Measurements from ENCODE around the gene LYRM2. TPM values are rescaled to one million over a fixed set of nuclear protein-coding genes. Genes with fewer than 3 reads are reported as not detected.
A peak's percentile ranks its signal among the peaks of the same experiment; 100 is the strongest.

LYRM2 gene
- total RNA-seq, 1 donor = 8.1 TPM

- no peak for DNase-seq (ENCODE audit: low read depth in 2 of 3, low spot score in 2 of 3)
Measured at GRCh38 chr6:89563866-89564265, 74.7 kb downstream of the LYRM2 start.

DNA sequence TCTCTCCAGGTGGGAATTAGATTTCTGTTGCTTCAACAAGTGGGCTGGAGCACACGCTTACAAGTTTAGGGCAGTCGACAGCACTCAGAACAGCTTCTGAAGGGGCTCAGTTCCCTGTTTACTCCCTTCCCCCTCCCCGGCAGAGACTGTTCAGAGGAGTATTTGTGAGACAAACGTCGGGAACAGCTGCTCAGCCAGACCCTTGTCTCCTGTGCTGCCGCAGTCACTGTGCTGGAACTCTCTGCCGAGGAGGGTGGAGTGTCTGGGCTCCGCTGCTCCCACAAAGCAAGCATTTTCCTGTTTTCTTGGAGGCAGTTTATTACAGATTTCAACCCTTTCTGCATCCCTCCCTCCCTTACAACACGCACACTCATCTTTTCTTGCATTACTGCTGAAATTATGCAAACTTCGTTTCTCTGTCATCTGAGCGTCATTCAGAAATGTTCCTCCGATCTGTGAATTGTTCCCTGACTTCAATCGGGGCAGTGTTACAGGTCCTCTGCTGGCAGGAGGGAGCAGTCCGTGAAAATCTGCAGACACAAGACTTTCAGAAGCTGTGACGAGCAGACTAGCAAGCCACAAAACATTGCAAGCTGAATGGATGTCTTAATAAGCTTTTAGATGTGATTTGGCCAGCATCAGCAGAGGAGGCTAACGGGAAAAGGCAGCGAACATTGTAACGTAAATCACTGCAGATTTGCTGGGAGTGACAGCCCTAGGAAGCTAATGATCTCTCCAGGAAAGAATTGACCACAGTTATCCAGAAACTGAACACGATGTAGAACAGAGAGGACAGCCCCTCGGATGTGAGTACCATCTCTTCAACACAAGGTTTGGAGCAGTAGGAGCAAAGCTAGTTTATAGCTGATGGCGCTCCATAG, 76.2 kb downstream of the LYRM2 start:
- no peak for DNase-seq (ENCODE audit: low read depth in 2 of 3, low spot score in 2 of 3)

DNA sequence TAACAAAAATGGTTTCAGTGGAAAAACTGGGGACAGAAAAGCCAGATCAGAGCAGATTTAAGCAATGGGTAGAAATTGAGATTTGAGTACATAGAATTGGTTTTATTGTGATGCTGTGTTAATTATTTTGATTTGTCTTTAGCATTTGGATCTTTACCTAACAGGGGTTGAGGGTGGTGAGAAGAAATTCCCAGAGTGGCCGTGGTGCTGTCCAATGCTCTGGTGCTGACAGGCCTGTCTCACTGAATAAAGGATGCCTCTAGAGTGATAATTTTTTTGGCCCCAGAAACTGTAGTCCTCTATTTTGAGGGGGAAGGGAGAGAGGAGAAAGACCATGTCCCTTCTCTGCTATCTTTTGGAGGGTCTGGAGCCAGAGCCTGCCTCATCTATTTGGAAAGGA, 79.1 kb downstream of the LYRM2 start:
- DNase-seq (ENCODE audit: low read depth in 2 of 3, low spot score in 2 of 3) = no peak

GRCh38 chr6:89555806-89556205, 82.7 kb downstream of the LYRM2 start:
- DNase-seq (ENCODE audit: low read depth in 2 of 3, low spot score in 2 of 3) = no peak

DNA sequence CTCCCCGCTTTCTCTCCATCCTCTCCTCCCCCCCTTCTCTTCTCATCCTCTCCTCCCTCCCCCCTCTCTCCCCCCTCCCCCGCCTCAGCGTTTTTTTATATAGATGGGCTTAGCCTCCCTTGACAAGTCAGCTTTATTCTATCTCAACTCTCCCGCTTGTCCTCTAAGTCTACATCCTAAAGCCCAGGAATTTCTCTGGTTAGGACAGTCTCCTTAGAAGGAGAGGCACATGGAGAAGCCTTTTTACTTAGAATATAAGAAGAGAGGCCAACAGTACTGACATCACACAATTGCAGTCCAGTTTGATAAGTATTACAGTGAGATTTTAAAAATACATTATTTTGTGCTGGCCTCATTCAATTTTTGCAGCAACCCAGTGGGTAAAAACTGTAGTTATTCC, 83.5 kb downstream of the LYRM2 start:
- DNase-seq (ENCODE audit: low read depth in 2 of 3, low spot score in 2 of 3) = no peak

GRCh38 chr6:89554106-89554505, 84.4 kb downstream of the LYRM2 start:
- DNase-seq (ENCODE audit: low read depth in 2 of 3, low spot score in 2 of 3) = no peak

- DNase-seq (ENCODE audit: low read depth in 2 of 3, low spot score in 2 of 3) = no peak
Measured at GRCh38 chr6:89553431-89553830, 85.1 kb downstream of the LYRM2 start.

DNA sequence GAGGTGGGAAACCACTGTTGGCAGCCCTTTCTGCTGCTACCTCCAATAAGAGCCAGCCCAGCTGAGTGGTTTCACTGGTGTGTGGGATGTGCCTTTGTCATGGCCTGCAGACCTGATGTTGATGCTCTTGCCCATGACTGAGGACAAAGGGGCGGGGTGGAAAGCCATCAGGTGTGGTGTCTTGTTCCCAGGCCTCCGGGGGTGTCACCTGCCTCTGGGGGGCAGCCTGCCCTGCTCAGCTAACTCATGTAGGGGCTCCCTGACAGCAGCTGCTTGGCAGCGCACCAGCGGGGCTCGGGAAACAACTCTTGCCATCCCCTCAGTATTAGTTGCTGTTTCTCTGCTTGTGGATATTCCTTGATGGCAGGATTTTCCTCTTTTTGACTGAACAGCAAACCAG, 91.3 kb downstream of the LYRM2 start:
- DNase-seq (ENCODE audit: low read depth in 2 of 3, low spot score in 2 of 3) = no peak

DNA sequence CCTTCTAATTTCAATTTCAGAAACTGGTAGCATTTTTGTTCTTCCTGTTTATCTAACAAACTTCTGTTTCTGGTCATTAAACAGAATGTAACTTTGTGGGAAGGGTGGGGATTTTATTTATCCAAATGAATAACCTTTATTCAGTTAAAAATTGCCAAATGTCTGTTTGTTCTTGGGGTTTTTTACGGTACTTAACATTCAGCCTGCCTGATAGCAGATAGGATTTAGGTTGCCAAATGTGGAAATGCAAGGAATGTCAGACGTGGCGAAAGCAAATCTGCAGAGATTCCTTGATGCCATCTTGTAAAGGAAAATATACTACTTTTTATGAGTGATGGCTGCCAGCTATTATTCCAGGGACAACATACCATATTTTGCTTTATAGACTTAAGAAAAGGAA, 95.7 kb downstream of the LYRM2 start:
- no peak for DNase-seq (ENCODE audit: low read depth in 2 of 3, low spot score in 2 of 3)

- DNase-seq (ENCODE audit: low read depth in 2 of 3, low spot score in 2 of 3) = no peak
Measured at GRCh38 chr6:89542081-89542857, 96.3 kb downstream of the LYRM2 start.

DNA sequence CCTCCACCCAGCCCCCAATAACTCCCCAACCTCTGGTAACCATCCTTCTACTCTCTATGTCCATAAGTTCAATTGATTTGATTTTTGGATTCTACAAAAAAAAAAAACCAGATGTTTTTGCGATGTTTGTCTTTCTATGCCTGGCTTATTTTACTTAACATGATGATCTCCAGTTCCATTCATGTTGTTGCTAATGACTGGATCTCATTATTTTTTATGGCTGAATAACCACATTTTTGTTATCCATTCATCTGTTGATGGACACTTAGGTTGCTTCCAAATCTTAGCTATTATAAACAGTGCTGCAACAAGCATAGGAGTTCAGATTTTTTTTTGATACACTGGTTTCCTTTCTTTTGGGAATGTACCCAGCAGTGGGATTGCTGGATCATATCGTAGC, 98.8 kb downstream of the LYRM2 start:
- DNase-seq (ENCODE audit: low read depth in 2 of 3, low spot score in 2 of 3) = no peak

DNA sequence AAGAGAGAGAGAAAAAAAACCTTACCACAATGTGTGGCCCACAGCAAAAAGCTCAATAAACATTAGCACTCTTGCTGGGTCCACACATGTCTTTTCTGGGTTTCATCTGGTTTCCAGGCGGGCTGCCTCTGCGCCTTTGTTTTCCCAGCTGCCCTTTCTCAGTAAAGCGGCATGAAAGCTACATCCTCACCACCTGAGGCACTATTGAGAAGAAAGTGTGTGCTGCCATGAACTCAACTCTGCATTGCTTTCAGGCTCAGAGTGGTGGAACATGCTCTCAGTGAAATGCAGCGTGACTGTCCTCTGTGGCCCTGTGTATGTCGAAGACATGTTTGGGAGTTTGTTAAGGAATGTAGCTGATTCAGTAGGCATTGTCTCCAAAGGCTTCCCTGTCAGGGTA, 102.3 kb downstream of the LYRM2 start:
- no peak for DNase-seq (ENCODE audit: low read depth in 2 of 3, low spot score in 2 of 3)

DNA sequence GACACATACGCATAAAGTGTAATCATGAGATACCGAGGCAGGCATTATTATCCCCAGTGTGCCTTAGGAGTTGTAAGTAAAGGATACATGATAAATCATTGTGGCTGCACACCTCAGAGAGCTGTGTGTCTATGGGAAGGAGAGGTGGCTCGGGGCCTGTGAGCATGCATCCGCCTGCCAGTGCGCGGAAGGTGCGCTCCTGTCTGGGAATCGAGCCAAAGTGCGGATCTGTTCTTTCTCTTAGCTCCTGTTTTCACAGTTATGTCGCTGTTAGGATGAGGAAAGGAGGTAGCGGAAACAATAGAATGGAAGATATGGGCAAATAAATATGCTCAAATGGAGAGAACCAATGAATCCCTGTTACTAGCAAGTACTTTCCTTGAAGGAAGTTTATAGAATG, 107.6 kb downstream of the LYRM2 start:
- DNase-seq (ENCODE audit: low read depth in 2 of 3, low spot score in 2 of 3) = no peak

- no peak for DNase-seq (ENCODE audit: low read depth in 2 of 3, low spot score in 2 of 3)
Measured at GRCh38 chr6:89528866-89529265, 109.7 kb downstream of the LYRM2 start.

DNA sequence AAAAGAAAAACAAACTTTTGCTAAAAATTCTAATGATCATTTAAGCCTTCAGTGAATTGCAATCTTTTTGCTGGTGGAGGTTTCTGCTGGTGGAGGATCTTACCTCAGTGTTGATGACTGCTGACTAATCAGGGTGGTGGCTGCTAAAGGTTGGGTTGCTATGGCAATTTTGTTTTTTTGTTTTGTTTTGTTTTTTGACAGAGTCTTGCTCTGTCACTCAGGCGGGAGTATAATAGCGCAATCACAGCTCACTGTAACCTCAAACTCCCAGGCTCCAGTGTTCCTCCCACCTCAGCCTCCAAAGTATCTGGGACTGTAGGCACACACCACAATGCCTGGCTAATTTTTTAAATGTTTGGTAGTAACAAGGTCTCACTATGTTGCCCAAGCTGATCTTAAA, 110.9 kb downstream of the LYRM2 start:
- peak in 2 of 3 donors; percentile 14 to 27 for DNase-seq (ENCODE audit: low read depth in 2 of 3, low spot score in 2 of 3)

GRCh38 chr6:89526563-89526869, 112.0 kb downstream of the LYRM2 start:
- no peak for DNase-seq (ENCODE audit: low read depth in 2 of 3, low spot score in 2 of 3)

DNA sequence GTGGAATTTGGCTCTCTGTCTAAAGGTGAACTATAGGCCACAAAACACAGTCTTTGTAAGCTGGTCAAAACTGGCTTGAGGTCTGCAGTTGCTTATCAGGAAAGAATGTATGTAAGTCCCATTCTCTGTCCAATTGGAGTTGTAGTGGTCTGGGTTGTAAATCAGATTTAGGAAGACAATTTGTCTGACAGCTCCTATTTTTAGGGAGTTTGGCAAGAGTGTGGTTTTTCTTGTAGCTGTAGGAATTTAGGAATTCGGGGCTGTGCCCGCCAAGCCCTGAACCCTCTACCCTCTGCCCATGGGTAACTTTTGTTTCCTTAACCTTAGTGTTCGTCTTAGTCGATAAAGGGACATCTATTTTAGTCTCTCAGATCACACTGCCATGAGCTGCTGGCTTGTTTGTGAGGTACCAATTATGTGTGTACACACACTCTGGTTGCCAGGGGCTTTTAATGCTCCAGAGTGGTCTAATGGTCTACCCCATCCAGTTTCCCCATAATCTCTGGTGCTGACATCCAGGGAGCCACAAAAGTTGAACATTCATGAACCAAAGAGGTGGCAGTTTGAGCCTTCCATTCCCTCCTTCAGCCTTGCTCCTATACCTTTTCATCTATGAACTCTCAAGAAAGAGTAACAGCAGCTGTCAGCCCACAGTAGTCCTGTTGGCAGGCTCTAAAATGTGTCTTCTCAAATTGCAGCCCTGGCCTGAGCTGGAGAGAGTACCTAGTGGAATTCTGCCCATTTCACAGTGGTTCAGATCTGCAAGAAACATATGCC, 112.6 kb downstream of the LYRM2 start:
- DNase-seq (ENCODE audit: low read depth in 2 of 3, low spot score in 2 of 3) = no peak

- no peak for DNase-seq (ENCODE audit: low read depth in 2 of 3, low spot score in 2 of 3)
Measured at GRCh38 chr6:89522778-89523177, 115.8 kb downstream of the LYRM2 start.

- no peak for DNase-seq (ENCODE audit: low read depth in 2 of 3, low spot score in 2 of 3)
Measured at GRCh38 chr6:89520736-89521135, 117.8 kb downstream of the LYRM2 start.

- DNase-seq (ENCODE audit: low read depth in 2 of 3, low spot score in 2 of 3) = no peak
Measured at GRCh38 chr6:89518352-89519055, 120.0 kb downstream of the LYRM2 start.
